Right lung (tissue), 5 donors: Measurements from ENCODE around the gene EVC2. TPM values are rescaled to one million over a fixed set of nuclear protein-coding genes. Genes with fewer than 3 reads are reported as not detected.

ENCODE experiments used
- DNase-seq, 2 donors: peaks; one replicate each; pipeline ENCODE4 v3.0.0-alpha.2; 2013
- polyA plus RNA-seq, 5 donors: library from polyadenylated mRNA; unstranded; fragments of 120-200 nt; gene quantifications; one replicate each; pipeline versions ENCODE4 v1.2.1 to v1.2.3, GENCODE V29; 2013; ENCODE audit warnings: inconsistent platforms in 1 of 5, low replicate concordance in 1 of 5; ENCODE audit not compliant: insufficient read length in 5 of 5, insufficient read depth in 1 of 5

EVC2 gene
- polyA plus RNA-seq, 5 donors: 8.5 to 10.2 (median 9.2) TPM

DNA sequence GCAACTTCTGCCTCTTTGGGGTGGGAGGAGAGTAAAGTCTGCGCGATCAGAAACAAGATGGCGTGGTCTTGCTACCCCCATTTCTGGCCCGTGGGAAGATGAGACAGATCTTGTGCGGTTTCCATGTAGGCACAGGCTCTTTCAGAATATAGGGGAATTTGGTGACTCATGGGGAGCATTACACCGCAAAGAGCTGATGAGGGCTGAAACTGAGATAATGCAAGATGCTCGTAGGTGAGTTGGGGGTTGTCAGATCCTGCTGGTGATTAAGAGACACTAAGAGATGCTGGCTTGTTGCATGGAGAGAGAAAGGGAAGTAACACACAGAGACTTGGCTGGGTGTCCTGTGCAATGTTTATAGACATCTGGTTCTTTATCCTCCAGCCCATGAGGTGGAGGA is 4.2 kb upstream of the EVC2 start:
- DNase-seq: no peak

DNA sequence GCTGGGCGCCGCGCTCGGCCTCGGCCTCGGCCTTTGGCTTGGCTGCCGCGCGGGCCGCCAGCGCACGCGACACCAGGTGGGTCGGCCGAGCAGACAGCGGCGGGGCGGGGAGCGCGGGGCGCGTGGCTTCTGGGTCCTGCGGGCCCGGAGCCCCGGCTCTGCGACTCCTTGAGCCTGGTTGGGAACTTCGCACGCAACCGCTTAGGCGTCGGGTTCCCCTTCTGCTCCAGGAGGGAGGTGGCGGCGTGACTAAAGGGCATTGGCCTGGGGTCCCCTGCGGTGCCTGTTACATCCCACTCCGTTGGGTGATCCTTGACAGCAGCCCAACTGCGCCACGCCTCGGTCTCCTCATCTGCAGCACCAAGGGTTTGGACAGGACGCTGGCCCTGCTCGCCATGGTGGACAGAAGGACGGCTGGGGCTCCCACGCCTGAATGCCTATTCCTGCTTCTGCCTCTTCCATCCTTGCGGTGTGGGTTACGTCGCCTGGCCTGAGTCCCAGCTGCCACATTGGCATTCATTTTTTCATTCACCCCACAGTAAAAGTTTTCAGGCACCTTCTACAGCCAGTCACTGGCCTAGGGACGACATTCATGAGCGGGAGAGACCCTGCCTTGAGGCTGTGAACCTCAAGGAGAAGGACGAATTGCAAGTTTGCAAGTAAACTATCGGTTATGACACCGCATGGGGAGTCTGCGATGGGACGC is 3.3 kb upstream of the EVC2 start:
- peak; percentile 12 to 21 for DNase-seq

DNA sequence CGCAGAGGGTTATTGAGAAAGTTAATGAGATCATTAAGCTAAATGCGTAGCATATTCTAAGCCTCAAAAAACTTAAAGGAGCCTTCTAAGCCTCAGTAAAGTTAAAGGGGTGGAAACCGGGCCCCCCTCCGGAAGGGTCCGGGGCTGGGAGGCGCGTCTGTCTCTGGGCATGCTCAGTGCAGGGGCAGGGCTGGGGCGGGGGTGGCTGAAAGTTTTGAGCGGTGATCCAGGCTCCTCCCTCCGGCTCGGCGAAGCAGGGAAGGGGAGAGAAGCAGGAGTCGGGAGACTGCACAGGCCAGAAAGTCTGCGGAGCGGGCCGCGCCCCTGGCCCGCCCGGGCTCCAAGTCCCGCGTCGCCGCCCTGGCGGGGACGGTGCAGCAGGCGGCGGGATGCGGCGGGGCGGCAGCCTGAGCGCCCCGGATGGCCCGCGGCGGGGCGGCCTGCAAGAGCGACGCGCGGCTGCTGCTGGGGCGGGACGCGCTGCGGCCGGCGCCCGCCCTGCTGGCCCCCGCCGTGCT is 2.7 kb upstream of the EVC2 start, which contains the start of gene EVC:
TSS of gene EVC (plus strand) at position 241 of the 518 bp plus-strand sequence. CDS start at position 421, 180 bp downstream.
- DNase-seq: peak; percentile 77 to 81

DNA sequence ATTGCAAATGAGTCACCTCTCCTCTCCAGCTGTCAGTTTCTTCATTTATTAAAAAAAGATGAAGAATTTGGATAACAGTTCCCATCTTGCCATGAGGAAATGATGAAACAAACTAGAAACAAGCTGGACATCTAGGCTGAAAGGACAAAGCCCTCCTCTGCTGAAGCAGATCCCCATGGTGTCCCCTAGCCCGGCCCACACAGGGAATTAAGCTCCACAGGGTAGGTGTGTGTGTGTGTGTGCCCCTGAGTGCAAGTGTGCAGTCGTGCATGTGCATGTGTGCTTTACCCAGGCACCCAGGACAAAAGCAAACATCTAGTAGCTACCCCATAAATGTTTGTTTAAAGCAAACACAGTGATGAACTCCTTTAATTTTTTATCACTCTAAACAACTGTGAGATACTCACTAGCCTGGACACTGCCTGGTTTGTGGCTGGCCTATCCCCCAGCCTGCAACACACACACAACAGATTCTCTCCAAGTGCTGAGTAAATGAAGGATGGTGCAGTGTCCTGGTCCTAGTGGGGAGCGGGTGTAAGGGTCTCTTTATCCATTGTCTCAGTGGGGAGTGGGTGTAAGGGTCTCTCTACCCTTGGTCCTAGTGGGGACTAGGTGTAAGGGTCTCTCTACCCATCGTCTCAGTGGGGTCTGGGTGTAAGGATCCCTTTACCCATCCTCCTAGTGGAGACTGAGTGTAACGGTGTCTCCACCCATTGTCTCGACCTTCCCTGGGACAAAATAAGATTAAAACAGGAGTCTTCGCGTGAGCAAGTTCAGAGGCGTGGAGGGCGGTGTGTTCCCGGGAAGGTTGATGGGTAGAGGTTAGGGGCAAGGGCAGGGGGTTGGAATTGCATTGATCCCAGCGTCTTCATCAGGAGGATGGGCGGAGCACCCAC is 2.0 kb upstream of the EVC2 start:
- no peak for DNase-seq

DNA sequence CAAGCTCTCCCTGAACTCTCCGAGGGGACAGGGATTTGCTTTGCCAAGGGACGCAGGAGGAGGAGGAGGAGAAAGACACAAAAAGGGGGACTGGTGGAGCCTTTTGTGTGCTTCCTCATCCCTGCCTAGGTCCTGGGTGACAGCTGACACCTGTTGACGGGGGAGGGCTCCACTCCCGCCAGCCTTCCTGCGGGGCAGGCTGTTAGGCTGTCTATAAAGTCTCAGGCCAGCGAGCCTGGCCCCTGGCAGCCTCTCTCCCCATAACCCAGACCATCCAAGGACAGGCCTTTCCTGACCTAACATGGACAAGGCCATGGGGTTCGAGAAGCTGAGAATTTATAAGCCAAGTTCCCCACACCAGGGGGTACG is 832 bp upstream of the EVC2 start:
- no peak for DNase-seq

DNA sequence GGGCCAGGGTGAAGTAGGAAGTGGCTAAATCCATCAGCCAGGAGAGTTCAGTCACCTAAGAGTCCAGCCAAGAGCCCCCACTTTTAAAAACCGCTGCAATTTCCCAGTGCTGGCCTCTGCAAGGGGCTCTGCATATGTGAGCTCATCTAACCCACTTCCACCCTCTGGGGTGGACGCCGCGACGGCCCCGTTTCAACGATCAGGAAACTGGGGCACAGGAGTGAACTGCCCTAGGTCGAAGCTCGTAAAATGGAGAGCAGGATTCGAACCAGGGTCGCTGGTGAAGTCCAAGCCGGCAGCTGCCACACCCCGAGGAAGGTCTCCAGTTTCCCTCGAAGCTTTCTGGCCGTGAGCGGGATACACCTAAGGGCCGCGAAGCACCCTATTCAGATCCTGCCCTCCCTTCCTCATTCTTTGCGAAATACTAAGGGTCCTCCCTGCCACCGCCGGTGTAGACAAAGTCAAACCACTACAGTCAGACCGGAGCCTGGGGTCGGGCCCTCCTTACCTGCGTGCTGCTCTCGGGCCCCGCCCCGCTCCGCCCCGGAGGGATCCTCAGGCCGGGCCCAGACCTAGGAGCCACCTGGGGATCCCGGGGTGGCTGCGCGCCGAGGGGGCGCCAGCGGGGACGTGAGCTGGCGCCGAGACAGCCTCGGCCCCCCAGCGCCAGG is 446 bp downstream of the EVC2 start:
- DNase-seq: peak; percentile 13 to 31

DNA sequence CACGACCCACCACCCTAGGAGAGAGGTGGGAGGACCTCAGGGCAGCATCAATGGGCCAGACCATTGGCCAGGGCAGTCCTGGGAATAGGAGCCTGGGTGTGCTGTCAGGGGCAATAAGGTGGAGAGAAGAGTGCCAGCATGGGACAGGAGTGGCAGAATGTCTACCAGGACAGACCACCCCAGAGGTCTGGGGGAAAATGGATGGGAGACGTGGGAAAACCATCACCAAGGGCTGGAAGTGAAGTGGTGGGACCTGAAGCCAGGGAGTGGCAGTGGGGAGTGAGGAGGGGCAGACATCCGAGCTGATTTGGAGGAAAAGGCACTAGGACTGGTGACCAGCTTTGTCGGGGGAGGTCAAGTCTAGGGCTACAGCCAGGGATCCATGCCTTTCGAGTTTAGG is 993 bp downstream of the EVC2 start:
- no peak for DNase-seq

DNA sequence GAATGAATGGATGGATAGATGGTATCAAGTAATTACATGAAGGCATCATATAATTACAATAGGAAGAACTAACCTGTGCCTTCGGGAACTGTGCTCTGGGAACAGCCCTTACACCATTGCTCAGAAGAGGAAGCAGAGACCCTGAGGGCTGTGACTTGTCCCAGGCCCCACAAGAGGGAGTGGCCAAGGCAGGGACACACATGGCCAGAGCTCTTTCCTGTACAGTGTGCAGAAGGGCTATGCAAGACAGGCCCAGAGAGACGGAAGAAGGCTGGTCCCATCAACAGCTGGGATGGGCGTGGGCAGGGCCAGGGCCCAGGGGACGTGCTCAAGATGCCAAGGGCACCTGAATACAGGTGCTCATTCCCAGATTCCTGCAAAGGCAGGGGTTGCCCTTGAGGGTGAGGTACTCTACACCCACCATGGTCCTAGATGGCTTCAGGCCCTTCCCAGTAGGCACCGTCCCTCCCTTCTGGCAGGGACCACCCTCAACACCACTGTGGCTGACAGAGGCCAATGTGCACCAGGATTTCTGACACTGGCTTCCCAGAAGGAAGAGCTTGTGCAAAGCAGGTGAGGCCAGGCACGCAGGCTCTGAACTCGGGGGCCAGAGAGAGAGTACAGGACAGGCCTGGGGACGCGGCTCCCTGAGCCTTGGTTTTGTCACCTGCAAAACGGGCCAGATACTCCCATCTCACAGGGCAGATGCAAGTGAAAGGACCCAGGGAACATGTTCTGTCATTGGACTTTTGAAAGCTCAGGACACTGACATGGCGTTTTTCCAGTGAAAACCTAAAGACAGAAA is 1.7 kb downstream of the EVC2 start:
- DNase-seq: no peak

DNA sequence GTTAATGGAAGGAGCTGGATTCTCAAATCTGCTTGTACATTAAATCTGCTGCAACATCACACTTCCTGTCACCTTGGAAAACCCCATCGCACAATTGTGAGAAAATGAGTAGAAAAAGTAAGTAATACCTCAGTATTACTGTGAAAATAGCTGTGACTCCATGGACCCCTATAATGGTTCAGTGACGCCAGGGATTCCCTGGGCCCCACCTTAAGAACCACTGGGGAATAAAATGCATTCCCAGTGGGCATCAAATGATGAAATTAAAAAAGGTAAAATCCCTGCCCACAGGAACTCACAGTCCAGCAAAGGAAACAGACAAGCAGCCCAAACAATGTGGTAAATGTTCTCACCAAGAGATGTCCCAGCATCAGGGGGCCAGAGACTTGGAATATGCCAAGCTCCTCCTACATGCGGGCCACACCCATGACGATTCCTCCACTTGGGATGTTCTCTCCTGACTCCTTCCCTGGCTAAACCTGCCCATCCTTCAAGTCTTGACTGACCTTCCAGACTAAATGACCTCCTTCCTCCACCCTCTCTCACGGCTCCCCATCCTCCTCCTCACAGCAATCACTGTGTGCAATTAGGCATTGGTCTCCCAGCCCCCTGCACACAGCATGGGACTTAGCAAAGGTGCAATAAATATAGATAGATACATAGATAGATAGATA is 2.6 kb downstream of the EVC2 start:
- peak in 1 of 2 donors; percentile 27 for DNase-seq

DNA sequence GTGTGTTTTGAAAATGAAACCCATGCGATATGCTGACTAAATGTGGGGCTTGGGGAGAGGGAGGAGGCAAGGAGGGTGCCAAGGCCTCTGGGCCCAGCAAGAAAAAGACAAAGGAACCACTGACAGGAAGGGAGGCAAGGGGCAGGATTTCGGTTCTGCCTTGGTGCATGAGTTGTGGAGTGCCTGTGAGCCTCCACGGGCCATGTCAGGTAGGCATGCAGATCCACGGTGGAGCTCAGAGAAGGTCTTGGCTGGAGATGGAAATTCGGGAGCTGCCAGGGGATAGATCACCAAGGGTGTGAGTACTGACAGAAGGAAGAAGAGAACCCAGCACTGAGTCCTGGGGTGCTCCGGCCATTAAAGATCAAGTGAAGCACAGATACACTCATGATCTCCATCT is 4.1 kb downstream of the EVC2 start:
- no peak for DNase-seq

DNA sequence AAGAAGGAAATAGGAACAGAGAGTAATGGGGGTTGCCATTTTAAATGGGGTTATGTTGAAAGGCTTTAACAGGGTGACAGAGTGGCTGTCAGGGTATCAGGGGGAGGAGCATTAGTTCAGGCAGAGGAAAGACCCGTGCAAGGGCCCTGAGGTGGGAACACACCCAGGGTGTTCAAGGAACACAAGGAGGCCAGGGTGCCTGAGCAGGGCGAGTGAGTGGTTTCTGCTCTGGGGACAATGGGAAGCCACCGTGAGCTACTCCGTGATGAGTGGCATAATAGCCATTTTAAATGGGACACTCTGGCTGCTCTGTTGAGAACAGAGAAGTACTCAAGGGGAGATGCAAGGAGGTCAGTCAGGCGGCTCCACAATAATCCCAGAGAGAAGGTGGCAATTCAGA is 4.5 kb downstream of the EVC2 start:
- no peak for DNase-seq

DNA sequence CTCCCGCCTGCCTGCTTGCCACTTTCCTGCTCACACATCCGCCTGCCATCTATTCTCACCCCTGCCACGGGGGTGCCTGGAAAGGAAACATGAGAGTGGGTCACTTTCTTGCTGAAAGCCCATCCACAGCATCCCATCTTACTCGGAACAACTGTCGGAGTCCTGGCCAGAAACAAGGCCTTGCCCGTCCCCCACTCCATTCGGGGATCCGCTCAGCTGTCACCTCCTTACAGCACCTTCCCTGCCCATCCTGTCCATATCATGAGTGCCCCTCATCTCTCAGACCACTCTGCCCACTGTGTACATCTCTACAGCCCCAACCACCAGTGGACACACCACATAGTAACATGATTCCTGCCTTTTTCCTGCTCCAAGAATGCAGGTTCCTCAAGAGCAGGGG is 6.4 kb downstream of the EVC2 start:
- no peak for DNase-seq

DNA sequence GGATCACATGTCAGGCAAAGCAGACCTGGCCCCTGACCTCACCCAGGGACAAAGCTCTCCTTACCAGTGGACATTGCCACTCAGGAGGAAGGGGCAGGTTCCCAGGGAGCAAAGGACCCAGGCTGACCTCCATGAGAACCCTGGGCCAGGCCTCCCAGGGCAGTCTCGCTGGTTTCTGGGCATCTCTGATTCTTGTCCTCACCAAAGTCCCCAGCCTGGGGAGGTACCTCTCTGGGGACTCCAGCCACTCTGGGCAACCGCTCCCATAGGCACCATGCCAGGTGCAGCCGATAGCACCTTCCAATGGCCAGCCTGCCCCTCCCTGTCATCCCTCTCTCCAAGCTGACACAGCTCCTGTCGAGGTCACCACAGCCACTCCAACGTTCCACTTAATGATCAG is 7.9 kb downstream of the EVC2 start:
- no peak for DNase-seq

DNA sequence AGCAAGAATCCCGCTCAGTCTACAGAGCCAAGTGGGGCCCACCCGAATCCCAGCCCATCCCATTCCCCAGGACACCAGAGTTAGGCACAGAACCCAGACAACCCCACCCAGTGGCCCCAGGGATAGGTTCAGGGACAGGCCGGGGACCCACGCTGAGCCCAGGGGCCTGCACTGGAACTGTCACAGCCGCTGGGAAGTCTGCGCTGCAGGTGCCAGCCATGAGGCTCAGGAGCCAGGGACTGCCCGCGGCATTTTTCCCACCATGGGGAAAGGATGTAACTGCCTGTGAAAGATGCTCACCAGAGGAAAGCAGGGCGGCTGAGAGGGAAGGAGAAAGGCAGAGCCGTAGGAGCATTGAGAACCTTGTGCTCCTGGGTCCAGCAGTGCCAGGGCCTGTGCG is 12.0 kb downstream of the EVC2 start:
- DNase-seq: no peak

DNA sequence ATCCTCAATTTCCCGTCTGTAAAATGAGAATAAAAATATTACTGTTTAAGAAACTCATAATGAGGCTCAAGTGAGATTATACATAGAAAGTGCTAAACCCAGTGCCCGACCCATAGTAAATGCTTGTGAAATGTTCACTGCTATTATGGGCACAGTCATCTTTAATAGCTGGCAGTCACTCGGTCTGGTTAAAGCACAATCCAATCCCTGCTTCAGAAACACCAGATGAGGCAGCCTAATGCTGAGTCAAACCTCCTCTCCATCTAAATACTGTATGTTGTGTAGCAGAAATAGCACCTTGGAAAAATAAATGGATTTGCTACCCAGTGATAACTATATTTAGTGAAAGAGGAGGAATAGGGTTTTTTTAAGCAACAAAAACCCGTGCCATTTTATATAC is 14.5 kb downstream of the EVC2 start:
- DNase-seq: no peak

DNA sequence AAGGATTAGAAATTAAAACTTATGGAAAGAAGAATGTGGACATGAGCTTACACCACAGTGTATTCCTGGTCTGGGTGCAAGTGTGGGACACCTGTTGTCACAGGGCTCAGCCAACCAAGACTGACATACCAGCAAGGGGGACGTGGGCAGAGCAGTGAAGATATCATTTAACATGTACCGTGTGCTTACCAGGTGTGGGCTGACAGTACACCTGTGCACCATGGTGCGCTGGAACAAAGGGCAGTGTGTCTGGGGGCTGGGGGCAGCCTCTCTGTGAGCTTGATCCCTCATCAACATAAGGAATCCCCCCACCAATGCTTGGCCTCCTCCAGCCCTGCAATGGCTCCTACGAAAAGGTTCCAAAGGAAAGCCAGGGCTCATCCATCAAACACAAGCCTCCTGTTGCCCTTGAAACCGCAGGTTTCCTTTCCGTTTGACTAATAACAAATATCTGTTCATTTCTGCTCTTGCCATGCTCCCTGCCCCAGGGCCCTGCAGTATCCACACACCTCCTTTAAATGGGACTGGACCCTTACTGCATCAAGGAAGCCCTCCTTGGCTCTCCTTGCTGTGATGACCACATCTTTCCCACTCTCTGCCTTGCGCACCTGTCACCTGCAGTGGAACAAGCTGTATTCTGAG is 16.7 kb downstream of the EVC2 start:
- DNase-seq: no peak

DNA sequence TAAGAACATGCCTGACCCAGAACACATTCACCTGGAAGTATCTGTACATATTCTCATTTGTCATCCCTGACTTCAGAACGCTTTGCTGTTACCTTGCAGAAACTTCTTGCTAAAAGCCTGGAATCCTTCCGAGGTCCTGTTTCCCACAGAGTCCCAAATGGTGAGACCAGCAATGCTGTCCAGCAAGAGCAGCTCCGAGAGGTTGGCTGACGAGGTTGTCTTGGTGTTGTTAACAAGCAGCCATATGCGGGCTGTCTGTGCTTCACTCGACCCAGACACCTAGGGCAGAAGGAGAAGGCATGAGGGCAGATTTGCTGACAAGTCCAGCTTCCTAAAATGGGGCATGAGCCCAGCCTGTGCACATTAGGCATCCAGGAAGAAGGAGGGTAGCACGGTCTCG is 19.3 kb downstream of the EVC2 start:
- DNase-seq: no peak

DNA sequence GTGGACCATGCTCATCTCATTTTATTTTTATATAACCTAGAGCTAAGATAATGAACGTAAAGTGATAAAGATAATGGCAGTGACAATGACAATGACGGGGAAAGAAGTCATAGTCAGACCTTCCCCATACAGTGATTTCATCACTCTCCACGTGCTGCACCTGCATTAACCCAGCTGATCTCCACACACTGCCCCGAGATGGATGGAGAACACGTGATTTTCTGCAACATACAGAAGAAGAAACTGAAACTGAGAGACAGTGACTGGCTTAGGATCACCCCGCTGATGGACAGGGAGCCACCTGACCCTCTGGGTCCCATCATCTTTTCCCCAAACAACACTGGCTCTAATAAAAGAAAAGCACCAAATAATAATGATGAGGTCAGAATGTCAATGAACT is 22.0 kb downstream of the EVC2 start:
- no peak for DNase-seq

DNA sequence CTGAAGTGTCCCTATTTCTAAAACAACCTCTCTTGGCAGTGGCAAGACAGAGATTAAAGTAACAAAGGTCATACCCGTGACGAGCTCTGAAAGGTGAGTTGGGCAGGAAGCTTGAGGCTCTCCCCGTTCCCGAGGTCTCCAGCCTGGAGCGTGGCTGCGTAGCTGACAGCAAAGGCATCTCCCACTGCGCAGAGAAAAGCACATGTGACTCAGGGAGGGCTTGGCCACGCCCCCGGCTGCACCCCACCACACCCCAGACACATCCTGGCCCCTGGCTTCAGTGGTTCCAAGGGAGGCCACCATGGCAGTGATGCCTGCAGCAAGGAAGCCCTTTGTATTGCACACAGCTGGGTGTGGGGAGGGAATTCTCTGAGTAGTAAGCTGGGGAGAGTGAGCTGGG is 23.1 kb downstream of the EVC2 start:
- no peak for DNase-seq

DNA sequence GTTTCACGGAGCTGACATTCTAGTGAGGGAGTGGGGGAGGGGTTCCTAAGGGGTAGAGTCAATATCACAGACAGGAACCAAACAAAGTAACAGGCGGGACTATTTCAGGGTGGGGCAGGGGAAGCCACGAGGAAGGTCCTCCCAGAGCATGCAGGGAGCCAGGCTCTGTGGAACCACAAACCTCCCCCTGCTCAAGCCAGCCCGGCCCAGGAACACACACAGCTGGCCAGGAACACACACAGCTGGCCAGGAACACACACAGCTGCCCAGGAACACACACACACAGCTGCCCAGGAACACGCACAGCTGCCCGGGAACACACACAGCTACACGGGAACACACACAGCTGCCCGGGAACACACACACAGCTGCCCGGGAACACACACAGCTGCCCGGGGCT is 24.8 kb downstream of the EVC2 start:
- no peak for DNase-seq

DNA sequence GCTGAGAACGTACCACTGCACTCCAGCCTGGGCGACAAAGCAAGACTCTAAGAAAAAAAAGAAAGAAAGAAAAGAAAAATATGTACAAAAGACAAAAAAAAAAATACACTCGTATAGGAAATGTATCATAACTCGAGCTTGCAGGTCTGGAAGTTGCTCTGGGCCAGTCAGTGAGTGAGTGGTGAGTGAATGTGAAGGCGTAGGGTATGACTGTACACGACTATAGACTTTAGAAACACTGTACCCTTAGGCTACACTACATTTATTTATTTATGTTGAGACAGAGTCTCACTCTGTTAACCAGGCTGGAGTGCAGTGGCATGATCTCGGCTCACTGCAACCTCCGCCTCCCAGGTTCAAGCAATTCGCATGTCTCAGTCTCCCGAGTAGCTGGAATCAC is 29.4 kb downstream of the EVC2 start:
- no peak for DNase-seq
